HEK293 (cell line): ENCODE results near the gene CDSN.

ENCODE experiments used
- CTCF ChIP-seq: fragments of 450-650 bp; formaldehyde crosslinking; IDR thresholded peaks from 2 replicates; pipeline ENCODE4 v1.5.1; 2016; ENCODE audit warnings: missing biosample characterization, missing genetic modification characterization
- KLF1 ChIP-seq: fragments of 450-650 bp; formaldehyde crosslinking; IDR thresholded peaks from 2 replicates; pipeline ENCODE4 v1.5.1; 2016; ENCODE audit warnings: missing biosample characterization, missing genetic modification characterization
- MYNN ChIP-seq: fragments of 450-650 bp; formaldehyde crosslinking; IDR thresholded peaks from 2 replicates; pipeline ENCODE4 v1.5.1; 2016; ENCODE audit warnings: missing biosample characterization, missing genetic modification characterization, borderline replicate concordance
- YY1 ChIP-seq: fragments of 450-650 bp; formaldehyde crosslinking; IDR thresholded peaks from 2 replicates; pipeline ENCODE4 v1.5.1; 2018; ENCODE audit warnings: missing biosample characterization, missing genetic modification characterization
- ZBTB21 ChIP-seq: fragments of 450-650 bp; formaldehyde crosslinking; IDR thresholded peaks from 2 replicates; pipeline ENCODE4 v1.5.1; 2017; ENCODE audit warnings: missing biosample characterization, missing genetic modification characterization
- ZFP69B ChIP-seq: fragments of 450-650 bp; formaldehyde crosslinking; IDR thresholded peaks from 2 replicates; pipeline ENCODE4 v1.5.1; 2016; ENCODE audit warnings: missing biosample characterization, missing genetic modification characterization
- ZNF121 ChIP-seq: fragments of 450-650 bp; formaldehyde crosslinking; IDR thresholded peaks from 2 replicates; pipeline ENCODE4 v1.5.1; 2016; ENCODE audit warnings: missing biosample characterization, missing genetic modification characterization
- ZNF138 ChIP-seq: fragments of 450-650 bp; formaldehyde crosslinking; IDR thresholded peaks from 2 replicates; pipeline ENCODE4 v1.5.1; 2016; ENCODE audit warnings: missing biosample characterization, missing genetic modification characterization, borderline replicate concordance

DNA sequence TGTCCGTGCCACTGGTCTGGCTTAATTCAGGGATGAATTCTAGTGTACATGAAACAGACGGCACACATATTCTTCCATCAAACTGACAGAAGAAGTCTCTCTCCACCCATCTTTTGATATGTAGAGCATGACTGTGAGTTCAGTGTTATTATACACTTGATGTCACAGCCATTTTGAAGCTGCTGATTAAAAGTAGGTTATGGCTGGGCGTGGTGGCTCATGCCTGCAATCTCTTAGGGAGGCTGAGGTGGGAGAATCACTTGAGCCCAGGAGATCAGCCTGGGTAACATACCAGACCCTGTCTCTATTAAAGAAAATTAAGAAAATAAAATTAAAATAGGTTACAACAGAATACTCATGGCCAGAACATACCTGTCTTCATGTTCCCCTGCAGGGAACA lies 28.6 kb downstream of the CDSN start:
- TF ChIP-seq CTCF (tag by site-specific recombination) (no peak), ZBTB21 (no peak), ZNF138 (tag by site-specific recombination) (no peak), KLF1 (no peak), MYNN (tag by site-specific recombination) (no peak), YY1 (tag by site-specific recombination) (no peak), ZFP69B (tag by site-specific recombination) (no peak), ZNF121 (tag by site-specific recombination) (no peak)
